Measurements from ENCODE around the gene DUSP8.
"Not testable (repeated sequence)": the region's sequence is repeated elsewhere in the genome, so short reads cannot be mapped to it uniquely, and the experiment has no call there.

DUSP8 gene

GRCh38 chr11:1604181-1604580 is 32.1 kb upstream of the DUSP8 start:
- H3K9ac ChIP-seq (ENCODE audit: low read length): no peak overlapping the region

GRCh38 chr11:1603629-1604028 is 31.6 kb upstream of the DUSP8 start:
- H3K27ac ChIP-seq (ENCODE audit: low read depth, low read length): no peak overlapping the region
- no peaks in the 10 kb centered on the region for H3F3A ChIP-seq (ENCODE audit: insufficient read depth)
- H3K4me2 ChIP-seq (ENCODE audit: low read depth, low read length, poor library complexity, severe bottlenecking): no peak overlapping the region
- no peaks in the 10 kb centered on the region for H3K9me3 ChIP-seq (ENCODE audit: insufficient read depth, low read length)
- H3K36me3 ChIP-seq (ENCODE audit: low read length): no peaks in the 10 kb centered on the region
- no peak overlapping the region for H3K9ac ChIP-seq (ENCODE audit: low read length)
- H3K79me2 ChIP-seq (ENCODE audit: insufficient read depth, low read length): no peaks in the 10 kb centered on the region
- H2AFZ ChIP-seq (ENCODE audit: low read depth, low read length, severe bottlenecking): no peak overlapping the region
- no peaks in the 10 kb centered on the region for H4K20me1 ChIP-seq (ENCODE audit: low read depth, low read length)
- no peak overlapping the region for H3K4me3 ChIP-seq (ENCODE audit: insufficient read depth, low read length, poor library complexity, severe bottlenecking)
- TF ChIP-seq EZH2phosphoT487 (conservative IDR thresholded peaks at IDR 0.05; ENCODE audit: low read length): no peak
- no peak for TF ChIP-seq CTCF (IDR thresholded peaks at IDR 0.05; ENCODE audit: insufficient read depth, low read length, poor library complexity, severe bottlenecking)
- H3K9me2 ChIP-seq (replicated peaks; ENCODE audit: insufficient read depth, low read length): no peaks in the 10 kb centered on the region
- H3K27me3 ChIP-seq (ENCODE audit: low read length): no peaks in the 10 kb centered on the region

More at GRCh38 chr11:1604181-1604580, 32.1 kb upstream of the DUSP8 start:
- H3K4me3 ChIP-seq (ENCODE audit: insufficient read depth, low read length, poor library complexity, severe bottlenecking): no peak overlapping the region
- TF ChIP-seq CTCF (IDR thresholded peaks at IDR 0.05; ENCODE audit: insufficient read depth, low read length, poor library complexity, severe bottlenecking): no peak
- no peak for TF ChIP-seq EZH2phosphoT487 (conservative IDR thresholded peaks at IDR 0.05; ENCODE audit: low read length)
- H3K9me3 ChIP-seq (ENCODE audit: insufficient read depth, low read length): no peaks in the 10 kb centered on the region
- no peaks in the 10 kb centered on the region for H3F3A ChIP-seq (ENCODE audit: insufficient read depth)
- H3K79me2 ChIP-seq (ENCODE audit: insufficient read depth, low read length): no peaks in the 10 kb centered on the region
- H3K27me3 ChIP-seq (ENCODE audit: low read length): no peaks in the 10 kb centered on the region
- H3K27ac ChIP-seq (ENCODE audit: low read depth, low read length): no peak overlapping the region
- H3K36me3 ChIP-seq (ENCODE audit: low read length): no peaks in the 10 kb centered on the region
- H4K20me1 ChIP-seq (ENCODE audit: low read depth, low read length): no peaks in the 10 kb centered on the region
- H3K4me2 ChIP-seq (ENCODE audit: low read depth, low read length, poor library complexity, severe bottlenecking): no peak overlapping the region
- H2AFZ ChIP-seq (ENCODE audit: low read depth, low read length, severe bottlenecking): no peak overlapping the region
- H3K9me2 ChIP-seq (replicated peaks; ENCODE audit: insufficient read depth, low read length): no peaks in the 10 kb centered on the region

GRCh38 chr11:1601663-1602062 is 29.6 kb upstream of the DUSP8 start:
- H3K27me3 ChIP-seq (ENCODE audit: low read length); H3K4me2 ChIP-seq (ENCODE audit: low read depth, low read length, poor library complexity, severe bottlenecking); H4K20me1 ChIP-seq (ENCODE audit: low read depth, low read length); H2AFZ ChIP-seq (ENCODE audit: low read depth, low read length, severe bottlenecking); H3K4me3 ChIP-seq (ENCODE audit: insufficient read depth, low read length, poor library complexity, severe bottlenecking); H3F3A ChIP-seq (ENCODE audit: insufficient read depth); H3K9me2 ChIP-seq (replicated peaks; ENCODE audit: insufficient read depth, low read length); H3K9me3 ChIP-seq (ENCODE audit: insufficient read depth, low read length); H3K79me2 ChIP-seq (ENCODE audit: insufficient read depth, low read length); H3K9ac ChIP-seq (ENCODE audit: low read length); H3K36me3 ChIP-seq (ENCODE audit: low read length); H3K27ac ChIP-seq (ENCODE audit: low read depth, low read length): not testable (repeated sequence)

- H3F3A ChIP-seq (ENCODE audit: insufficient read depth): no peaks in the 10 kb centered on the region
- H3K27ac ChIP-seq (ENCODE audit: low read depth, low read length): no peak overlapping the region
- no peak overlapping the region for H3K9ac ChIP-seq (ENCODE audit: low read length)
- no peak for TF ChIP-seq EZH2phosphoT487 (conservative IDR thresholded peaks at IDR 0.05; ENCODE audit: low read length)
- TF ChIP-seq CTCF (IDR thresholded peaks at IDR 0.05; ENCODE audit: insufficient read depth, low read length, poor library complexity, severe bottlenecking): no peak
- no peaks in the 10 kb centered on the region for H3K79me2 ChIP-seq (ENCODE audit: insufficient read depth, low read length)
- no peaks in the 10 kb centered on the region for H3K27me3 ChIP-seq (ENCODE audit: low read length)
- no peaks in the 10 kb centered on the region for H4K20me1 ChIP-seq (ENCODE audit: low read depth, low read length)
- no peak overlapping the region for H2AFZ ChIP-seq (ENCODE audit: low read depth, low read length, severe bottlenecking)
- H3K36me3 ChIP-seq (ENCODE audit: low read length): no peaks in the 10 kb centered on the region
- no peaks in the 10 kb centered on the region for H3K9me3 ChIP-seq (ENCODE audit: insufficient read depth, low read length)
- H3K4me3 ChIP-seq (ENCODE audit: insufficient read depth, low read length, poor library complexity, severe bottlenecking): no peak overlapping the region
- H3K9me2 ChIP-seq (replicated peaks; ENCODE audit: insufficient read depth, low read length): no peaks in the 10 kb centered on the region
- H3K4me2 ChIP-seq (ENCODE audit: low read depth, low read length, poor library complexity, severe bottlenecking): no peak overlapping the region
These were observed 28.6 kb upstream of the DUSP8 start for GRCh38 chr11:1600626-1601025.

Data from SU-DHL-6 (cell line).